ENCODE data around the gene PALD1.

DNA sequence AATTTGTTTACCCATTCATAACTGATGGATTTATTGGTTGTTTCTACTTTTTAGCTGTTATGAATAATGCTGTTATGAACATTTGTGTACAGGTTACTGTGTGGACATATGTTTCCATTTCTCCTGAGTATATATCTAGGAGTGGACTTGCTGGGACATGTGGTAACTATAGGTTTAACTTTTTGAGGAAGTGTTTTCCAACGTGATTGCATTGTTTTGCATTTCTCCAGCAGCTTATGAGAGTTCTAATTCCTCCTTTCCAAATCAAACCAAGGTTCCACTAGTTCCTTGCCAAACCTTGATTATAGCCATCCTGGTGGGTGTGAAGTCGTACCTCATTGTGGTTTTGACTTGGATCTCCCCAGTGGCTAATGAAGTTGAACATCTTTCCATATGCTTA is 126.6 kb downstream of the PALD1 start:
- TF ChIP-seq, protein P1, sequence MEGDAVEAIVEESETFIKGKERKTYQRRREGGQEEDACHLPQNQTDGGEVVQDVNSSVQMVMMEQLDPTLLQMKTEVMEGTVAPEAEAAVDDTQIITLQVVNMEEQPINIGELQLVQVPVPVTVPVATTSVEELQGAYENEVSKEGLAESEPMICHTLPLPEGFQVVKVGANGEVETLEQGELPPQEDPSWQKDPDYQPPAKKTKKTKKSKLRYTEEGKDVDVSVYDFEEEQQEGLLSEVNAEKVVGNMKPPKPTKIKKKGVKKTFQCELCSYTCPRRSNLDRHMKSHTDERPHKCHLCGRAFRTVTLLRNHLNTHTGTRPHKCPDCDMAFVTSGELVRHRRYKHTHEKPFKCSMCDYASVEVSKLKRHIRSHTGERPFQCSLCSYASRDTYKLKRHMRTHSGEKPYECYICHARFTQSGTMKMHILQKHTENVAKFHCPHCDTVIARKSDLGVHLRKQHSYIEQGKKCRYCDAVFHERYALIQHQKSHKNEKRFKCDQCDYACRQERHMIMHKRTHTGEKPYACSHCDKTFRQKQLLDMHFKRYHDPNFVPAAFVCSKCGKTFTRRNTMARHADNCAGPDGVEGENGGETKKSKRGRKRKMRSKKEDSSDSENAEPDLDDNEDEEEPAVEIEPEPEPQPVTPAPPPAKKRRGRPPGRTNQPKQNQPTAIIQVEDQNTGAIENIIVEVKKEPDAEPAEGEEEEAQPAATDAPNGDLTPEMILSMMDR (IDR thresholded peaks at IDR 0.05) = no peak
- TF ChIP-seq POLR2A (IDR thresholded peaks at IDR 0.05) = no peak
- TF ChIP-seq EP300 (IDR thresholded peaks at IDR 0.05) = no peak
- no peak for TF ChIP-seq POLR2AphosphoS5 (IDR thresholded peaks at IDR 0.05)

Measured in sigmoid colon (tissue), 4 donors.